ENCODE measurements around the gene EXOC7.
A peak's percentile ranks its signal among the peaks of the same experiment; 100 is the strongest.

DNA sequence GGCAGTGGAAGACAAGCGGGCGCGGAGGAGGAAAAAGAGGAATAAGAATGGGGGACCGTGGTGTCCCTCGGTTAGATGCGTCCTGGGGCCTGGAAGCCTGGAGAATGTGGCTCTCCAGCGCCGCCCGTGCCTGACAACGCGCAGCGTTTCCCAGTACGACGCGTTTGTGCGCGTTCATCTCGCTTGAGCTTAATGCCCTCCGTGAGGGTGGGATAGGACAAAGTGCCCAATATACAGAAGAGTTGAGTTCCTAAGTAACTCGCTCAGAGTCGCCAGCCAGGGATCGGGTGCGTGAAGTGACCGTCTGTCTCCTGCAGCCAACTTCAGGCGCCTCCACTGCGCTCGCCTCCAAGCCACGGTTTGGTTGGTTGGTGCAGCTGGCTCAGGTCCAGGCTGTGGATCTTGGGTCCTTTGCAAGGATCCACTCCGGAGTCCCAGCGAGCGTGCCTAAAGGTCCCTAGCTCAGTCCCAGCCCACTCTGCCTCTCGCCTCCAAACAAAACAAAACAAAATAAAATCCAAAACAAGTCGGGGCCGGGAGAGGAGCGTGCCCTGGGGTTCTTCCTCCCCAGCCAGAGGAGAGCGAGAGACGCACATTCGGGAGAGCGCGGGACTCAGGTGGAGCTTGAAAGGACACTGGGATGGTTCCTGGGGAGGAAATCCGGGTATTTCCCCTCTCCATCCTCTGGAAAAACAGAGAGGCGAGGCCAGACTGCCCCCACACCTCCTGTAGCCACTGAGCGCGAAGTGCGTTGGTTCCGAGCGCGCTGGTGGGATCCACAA, 28.0 kb downstream of the EXOC7 start:
- TF ChIP-seq, protein P1, sequence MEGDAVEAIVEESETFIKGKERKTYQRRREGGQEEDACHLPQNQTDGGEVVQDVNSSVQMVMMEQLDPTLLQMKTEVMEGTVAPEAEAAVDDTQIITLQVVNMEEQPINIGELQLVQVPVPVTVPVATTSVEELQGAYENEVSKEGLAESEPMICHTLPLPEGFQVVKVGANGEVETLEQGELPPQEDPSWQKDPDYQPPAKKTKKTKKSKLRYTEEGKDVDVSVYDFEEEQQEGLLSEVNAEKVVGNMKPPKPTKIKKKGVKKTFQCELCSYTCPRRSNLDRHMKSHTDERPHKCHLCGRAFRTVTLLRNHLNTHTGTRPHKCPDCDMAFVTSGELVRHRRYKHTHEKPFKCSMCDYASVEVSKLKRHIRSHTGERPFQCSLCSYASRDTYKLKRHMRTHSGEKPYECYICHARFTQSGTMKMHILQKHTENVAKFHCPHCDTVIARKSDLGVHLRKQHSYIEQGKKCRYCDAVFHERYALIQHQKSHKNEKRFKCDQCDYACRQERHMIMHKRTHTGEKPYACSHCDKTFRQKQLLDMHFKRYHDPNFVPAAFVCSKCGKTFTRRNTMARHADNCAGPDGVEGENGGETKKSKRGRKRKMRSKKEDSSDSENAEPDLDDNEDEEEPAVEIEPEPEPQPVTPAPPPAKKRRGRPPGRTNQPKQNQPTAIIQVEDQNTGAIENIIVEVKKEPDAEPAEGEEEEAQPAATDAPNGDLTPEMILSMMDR (IDR thresholded peaks at IDR 0.05), result peak; percentile 70
- no peak for TF ChIP-seq ZFX (IDR thresholded peaks at IDR 0.05; ENCODE audit: borderline replicate concordance)

All from 22Rv1 (cell line).